Right lobe of liver (tissue), 6 donors: ENCODE measurements around the gene ARMH4. TPM values are rescaled to one million over a fixed set of nuclear protein-coding genes. Genes with fewer than 3 reads are reported as not detected.
A peak's percentile ranks its signal among the peaks of the same experiment; 100 is the strongest.

Experiments used
- ATAC-seq, 4 donors: fragments of 200-7000 bp; cut with Tn5 transposase; one replicate each; pipeline ENCODE4 v1.9.1; 2020; ENCODE audit warnings: mild to moderate bottlenecking in 4 of 4, moderate library complexity in 4 of 4
- DNase-seq, 3 donors: peaks; one replicate each; pipeline ENCODE4 v3.0.0-alpha.2; 2020
- H3K27ac ChIP-seq, 3 donors: fragments of 200-600 bp; one replicate each; pipeline ENCODE4 v1.8.0; 2022
- H3K27me3 ChIP-seq, 2 donors: fragments of 200-600 bp; one replicate each; pipeline ENCODE4 v1.8.0; 2022
- H3K36me3 ChIP-seq, 4 donors: fragments of 200-600 bp; sonication (generic) in 1 of 4; one replicate each; pipeline versions ENCODE4 v1.5.1 to v1.8.0; 2017 to 2022; ENCODE audit warnings: control low read depth in 1 of 4
- H3K4me1 ChIP-seq, 4 donors: fragments of 200-600 bp; sonication (generic) in 1 of 4; one replicate each; pipeline versions ENCODE4 v1.5.1 to v1.8.0; 2017 to 2022; ENCODE audit warnings: control low read depth in 1 of 4
- H3K4me3 ChIP-seq, 3 donors: fragments of 200-600 bp; one replicate each; pipeline ENCODE4 v1.8.0; 2022
- H3K9me3 ChIP-seq, 4 donors: fragments of 200-600 bp; sonication (generic) in 1 of 4; one replicate each; pipeline versions ENCODE4 v1.5.1 to v1.8.0; 2017 to 2022; ENCODE audit warnings: control low read depth in 1 of 4
- POLR2A ChIP-seq: fragments of 450-650 bp; IDR thresholded peaks from one replicate; pipeline ENCODE4 v1.6.1; 2017; ENCODE audit warnings: antibody characterized with exemption, mild to moderate bottlenecking
- WGBS: methylation state at CpG from one replicate; pipeline ENCODE4 v1.1.6; 2018; ENCODE audit warnings: low coverage, low lambda C conversion rate; ENCODE audit not compliant: insufficient coverage; ENCODE audit errors: missing lambda C conversion rate; 5-methylcytosine and 5-hydroxymethylcytosine counted together
- intact Hi-C, 2 donors: fragments of 100-400 bp; cut with DNase I; formaldehyde crosslinking; loops; one replicate each; pipeline versions ENCODE4 v1.11.2 to v1.14.1; 2022
- total RNA-seq, 6 experiments: library from RNA; depleted of rRNA in 2 of 6; stranded (reverse); fragments of >200 nt in 2 of 6; fragmentation: NEBNext Ultra II Directional in 3 of 6; extraction: Animal tissue kit (Norgen Biotek cat#: 25700) in 3 of 6; gene quantifications; one replicate each; pipeline versions ENCODE4 v1.1.0 to v1.2.4, GENCODE V29; 2016 to 2023
- TF ChIP-seq, protein P1 (sequence below), 4 donors: fragments of 200-600 bp in 3 of 4; fragments of 450-650 bp in 1 of 4; IDR thresholded peaks; one replicate each; pipeline versions ENCODE4 v1.5.1 to v1.8.0; 2016 to 2022; ENCODE audit warnings: antibody characterized with exemption in 4 of 4, mild to moderate bottlenecking in 2 of 4
- donor health status: DM: no; HTN: yes; CAD: no.
- donor health status: DM: no; HTN: no; CAD: no.
- donor health status: DM: no; HTN: no; CAD: no.
- donor health status: DM: no; HTN: yes; CAD: no.
- donor health status: DM: no; HTN: yes; CAD: no.

Gene ARMH4
- total RNA-seq, 6 experiments from 2014 or later = 0.25 to 2.1 (median 0.62) TPM

DNA sequence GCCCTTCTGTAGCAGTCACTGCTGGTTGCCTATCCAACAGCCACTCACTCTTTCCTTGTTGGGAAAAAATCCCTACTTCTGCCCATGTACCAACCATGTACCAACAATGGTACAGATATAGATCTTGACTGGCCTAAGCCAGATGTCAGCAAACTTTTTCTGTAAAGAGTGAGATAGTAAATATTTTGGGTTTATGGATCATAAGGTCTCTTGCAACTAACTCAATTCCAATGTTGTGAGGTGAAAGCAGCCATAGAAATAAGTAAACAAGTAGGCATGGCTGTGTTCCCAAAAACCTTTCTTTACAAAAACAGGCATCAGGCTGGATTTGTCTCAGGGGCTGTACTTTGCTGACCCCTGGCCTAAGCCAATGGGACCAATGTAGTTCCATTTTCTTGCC is 73.5 kb downstream of the ARMH4 start:
- ATAC-seq = no peak
- intact Hi-C loops = no loop called here
- Histone ChIP-seq H3K27ac (no peak overlapping the region), H3K36me3 (no peaks in the 10 kb centered on the region), H3K9me3 (no peaks in the 10 kb centered on the region), H3K4me3 (no peak overlapping the region), H3K4me1 (no peaks in the 10 kb centered on the region), H3K27me3 (no peaks in the 10 kb centered on the region)
- TF ChIP-seq, protein P1, sequence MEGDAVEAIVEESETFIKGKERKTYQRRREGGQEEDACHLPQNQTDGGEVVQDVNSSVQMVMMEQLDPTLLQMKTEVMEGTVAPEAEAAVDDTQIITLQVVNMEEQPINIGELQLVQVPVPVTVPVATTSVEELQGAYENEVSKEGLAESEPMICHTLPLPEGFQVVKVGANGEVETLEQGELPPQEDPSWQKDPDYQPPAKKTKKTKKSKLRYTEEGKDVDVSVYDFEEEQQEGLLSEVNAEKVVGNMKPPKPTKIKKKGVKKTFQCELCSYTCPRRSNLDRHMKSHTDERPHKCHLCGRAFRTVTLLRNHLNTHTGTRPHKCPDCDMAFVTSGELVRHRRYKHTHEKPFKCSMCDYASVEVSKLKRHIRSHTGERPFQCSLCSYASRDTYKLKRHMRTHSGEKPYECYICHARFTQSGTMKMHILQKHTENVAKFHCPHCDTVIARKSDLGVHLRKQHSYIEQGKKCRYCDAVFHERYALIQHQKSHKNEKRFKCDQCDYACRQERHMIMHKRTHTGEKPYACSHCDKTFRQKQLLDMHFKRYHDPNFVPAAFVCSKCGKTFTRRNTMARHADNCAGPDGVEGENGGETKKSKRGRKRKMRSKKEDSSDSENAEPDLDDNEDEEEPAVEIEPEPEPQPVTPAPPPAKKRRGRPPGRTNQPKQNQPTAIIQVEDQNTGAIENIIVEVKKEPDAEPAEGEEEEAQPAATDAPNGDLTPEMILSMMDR (IDR thresholded peaks at IDR 0.05) = no peak
- TF ChIP-seq POLR2A = no peak
- DNase-seq = no peak

DNA sequence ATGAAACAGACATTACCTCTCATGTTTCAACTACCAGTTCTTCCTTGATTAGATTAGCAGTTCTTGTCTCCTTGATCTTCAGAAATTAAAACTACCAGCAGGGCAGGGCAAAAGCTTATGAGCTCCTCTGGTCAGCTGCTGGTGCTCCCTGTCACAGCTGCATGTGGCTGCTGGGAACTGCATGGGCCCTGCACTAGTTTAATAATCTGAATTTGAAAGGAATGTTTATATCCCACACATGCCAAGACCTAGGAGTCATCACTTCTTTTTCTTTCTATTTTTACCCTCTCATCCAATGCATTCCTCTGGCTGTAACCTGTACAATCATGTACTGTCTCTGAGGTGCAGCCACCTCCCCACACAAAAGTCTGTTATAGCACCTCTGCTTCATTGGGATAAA is 73.9 kb downstream of the ARMH4 start:
- Histone ChIP-seq H3K4me3 (no peak overlapping the region), H3K27me3 (no peaks in the 10 kb centered on the region), H3K9me3 (no peaks in the 10 kb centered on the region), H3K4me1 (no peaks in the 10 kb centered on the region), H3K36me3 (no peaks in the 10 kb centered on the region), H3K27ac (no peak overlapping the region)
- ATAC-seq (no peak), DNase-seq (no peak)
- TF ChIP-seq, protein P1 (IDR thresholded peaks at IDR 0.05) = no peak
- TF ChIP-seq POLR2A = no peak
- intact Hi-C loops = no loop called here

DNA sequence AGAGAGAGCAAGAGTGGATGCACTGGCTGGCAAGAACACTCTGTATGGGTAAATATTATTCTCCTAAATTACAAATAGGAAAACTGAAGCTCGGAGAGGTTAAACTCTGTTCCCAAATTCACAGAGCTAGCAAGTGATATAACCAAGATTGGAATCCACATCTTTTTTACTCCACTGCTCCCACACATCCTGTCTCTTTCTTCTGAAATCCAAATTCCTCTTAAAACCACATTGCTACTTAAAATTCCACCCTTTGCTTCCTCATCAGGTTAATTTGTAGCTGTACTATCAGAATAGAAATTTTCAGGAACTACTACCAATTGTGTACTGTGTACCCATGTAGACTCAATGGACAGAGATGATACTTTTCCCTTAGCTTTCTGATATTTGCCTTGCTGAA is 74.4 kb downstream of the ARMH4 start:
- DNase-seq (no peak), ATAC-seq (no peak)
- no peaks in the 10 kb centered on the region for H3K4me1 ChIP-seq
- 50% methylated on average over 1 of the region's 1 CpG for WGBS
- no peaks in the 10 kb centered on the region for H3K27me3 ChIP-seq
- no peak overlapping the region for H3K27ac ChIP-seq
- no peak for TF ChIP-seq POLR2A
- TF ChIP-seq, protein P1 (IDR thresholded peaks at IDR 0.05) = no peak
- intact Hi-C loops = no loop called here
- no peaks in the 10 kb centered on the region for H3K9me3 ChIP-seq
- no peak overlapping the region for H3K4me3 ChIP-seq
- no peaks in the 10 kb centered on the region for H3K36me3 ChIP-seq

DNA sequence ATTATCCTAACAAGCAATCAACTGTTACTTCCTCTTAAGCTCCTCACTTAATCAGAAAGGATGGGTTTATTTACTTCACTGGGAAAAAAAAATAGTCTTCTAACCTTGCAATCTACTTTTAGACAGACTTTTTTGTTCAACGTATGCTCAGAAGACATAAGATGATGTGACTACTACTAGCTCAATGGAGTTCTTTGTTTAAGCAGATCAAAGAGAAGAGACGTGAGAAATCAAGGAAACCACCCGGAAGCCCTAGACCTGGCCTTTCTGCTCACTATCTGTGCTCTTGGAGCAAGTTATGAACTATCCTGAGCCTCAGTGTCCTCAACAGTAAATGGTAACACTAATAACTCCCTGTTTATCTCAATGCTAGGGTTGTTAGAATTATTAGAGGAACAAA is 78.5 kb downstream of the ARMH4 start:
- TF ChIP-seq, protein P1 (IDR thresholded peaks at IDR 0.05) = no peak
- TF ChIP-seq POLR2A = no peak
- H3K4me3 ChIP-seq = no peak overlapping the region
- WGBS = 34% methylated on average over 3 of the region's 3 CpGs
- no peaks in the 10 kb centered on the region for H3K9me3 ChIP-seq
- no peaks in the 10 kb centered on the region for H3K36me3 ChIP-seq
- H3K27ac ChIP-seq = no peak overlapping the region
- H3K27me3 ChIP-seq = no peaks in the 10 kb centered on the region
- peaks cover 0 to 10% (median 0%) of the 10 kb centered on the region in 4 donors for H3K4me1 ChIP-seq
- ATAC-seq = no peak
- no peak for DNase-seq
- intact Hi-C loops = no loop called here

DNA sequence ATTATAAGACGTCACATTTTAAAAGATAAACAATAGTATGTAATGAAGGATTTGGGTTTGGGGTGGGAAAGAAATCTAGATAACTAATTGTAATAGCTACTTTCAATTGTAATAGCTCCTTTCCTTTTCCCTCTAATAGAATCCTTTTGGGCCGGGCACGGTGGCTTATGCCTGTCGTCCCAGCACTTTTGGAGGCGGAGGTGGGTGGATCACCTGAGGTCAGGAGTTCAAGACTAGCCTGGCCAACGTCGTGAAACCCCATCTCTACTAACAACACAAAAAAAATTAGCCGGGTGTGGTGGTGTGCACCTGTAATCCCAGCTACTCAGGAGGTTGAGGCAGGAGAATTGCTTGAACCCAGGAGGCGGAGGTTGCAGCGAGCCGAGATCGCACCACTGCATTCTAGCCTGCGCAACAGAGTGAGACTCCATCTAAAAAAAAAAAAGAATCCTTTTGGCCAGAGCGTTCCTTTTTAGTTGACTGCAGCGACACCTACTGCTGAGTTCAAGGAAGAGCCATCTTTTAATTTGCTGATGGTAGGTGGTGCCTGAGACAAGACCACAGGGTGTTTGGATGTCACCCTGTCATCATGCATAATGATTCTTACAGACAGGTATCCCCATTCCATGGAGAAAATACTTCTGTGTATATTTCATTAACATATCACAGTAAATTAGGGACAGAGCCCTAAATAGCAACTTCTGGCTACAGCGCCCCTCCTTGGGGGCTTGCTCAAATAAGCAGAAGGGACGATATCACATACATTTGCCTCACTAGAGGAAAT is 79.5 kb downstream of the ARMH4 start:
- ATAC-seq = peak; percentile 83 to 94 (median 88)
- H3K4me3 ChIP-seq = peak overlapping the region in 1 of 3 donors; percentile 8

More for the DNA sequence above, 79.5 kb downstream of the ARMH4 start:
- intact Hi-C loops = no loop called here
- H3K27me3 ChIP-seq = no peaks in the 10 kb centered on the region
- peaks cover 0 to 10% (median 0%) of the 10 kb centered on the region in 4 donors for H3K4me1 ChIP-seq
- H3K36me3 ChIP-seq = no peaks in the 10 kb centered on the region
- WGBS = 22% methylated on average over 15 of the region's 17 CpGs
- peak in 2 of 3 donors; percentile 21 to 48 for DNase-seq
- H3K27ac ChIP-seq = no peak overlapping the region
- no peaks in the 10 kb centered on the region for H3K9me3 ChIP-seq
- no peak for TF ChIP-seq POLR2A
- TF ChIP-seq, protein P1 (IDR thresholded peaks at IDR 0.05) = peak; percentile 47 to 76 (median 62)
